Measurements from ENCODE around the gene TMEM134.

- TF ChIP-seq CTCF (IDR thresholded peaks at IDR 0.05; ENCODE audit: low read depth, low read length) = no peak
- no peak for TF ChIP-seq EZH2phosphoT487 (IDR thresholded peaks at IDR 0.05; ENCODE audit: low read depth)
Measured at GRCh38 chr11:67472882-67473281, 3.8 kb upstream of the TMEM134 start.
